Astrocyte (in vitro differentiated cells and primary cell): Measurements from ENCODE around the gene WDR75. TPM values are rescaled to one million over a fixed set of nuclear protein-coding genes. Genes with fewer than 3 reads are reported as not detected.

Experiments used
- DNase-seq: peaks from one replicate; pipeline ENCODE4 v3.0.0-alpha.2; 2010; ENCODE audit warnings: low read depth
- FAIRE-seq: peaks from 2 replicates; lab custom pipeline; 2011; peaks lifted over from hg19 to GRCh38; lab: Jason Lieb, UNC
- H2AFZ ChIP-seq: 2 replicates; pipeline ENCODE4 v1.6.0; 2012; ENCODE audit warnings: low read depth, low read length, inconsistent platforms
- H3K27ac ChIP-seq: 2 replicates; pipeline ENCODE4 v1.5.1; 2011; ENCODE audit warnings: low read depth, low read length, inconsistent platforms
- H3K27me3 ChIP-seq: 2 replicates; pipeline ENCODE4 v1.6.0; 2011; ENCODE audit warnings: low read length, inconsistent platforms; ENCODE audit not compliant: insufficient read depth
- H3K36me3 ChIP-seq: 2 replicates; pipeline ENCODE4 v1.5.1; 2011; ENCODE audit warnings: low read length, inconsistent platforms; ENCODE audit not compliant: insufficient read depth
- H3K4me1 ChIP-seq: 2 replicates; pipeline ENCODE4 v1.5.1; 2011; ENCODE audit warnings: low read length, inconsistent platforms; ENCODE audit not compliant: insufficient read depth
- H3K4me2 ChIP-seq: 2 replicates; pipeline ENCODE4 v1.6.0; 2012; ENCODE audit warnings: low read length, inconsistent platforms
- H3K4me3 ChIP-seq: 2 replicates; pipeline ENCODE4 v1.5.1; 2011; ENCODE audit warnings: low read depth, mild to moderate bottlenecking, low read length, inconsistent platforms; ENCODE audit not compliant: insufficient read depth
- H3K79me2 ChIP-seq: 2 replicates; pipeline ENCODE4 v1.6.0; 2012; ENCODE audit warnings: mild to moderate bottlenecking, low read length, inconsistent platforms; ENCODE audit not compliant: insufficient read depth
- H3K9ac ChIP-seq: 2 replicates; pipeline ENCODE4 v1.6.0; 2012; ENCODE audit warnings: mild to moderate bottlenecking, low read length, inconsistent platforms
- H3K9me3 ChIP-seq: 2 replicates; pipeline ENCODE4 v1.5.1; 2012; ENCODE audit warnings: low read depth, mild to moderate bottlenecking, low read length, inconsistent platforms; ENCODE audit not compliant: insufficient read depth
- H4K20me1 ChIP-seq: 2 replicates; pipeline ENCODE4 v1.6.0; 2012; ENCODE audit warnings: low read length, inconsistent platforms; ENCODE audit not compliant: insufficient read depth
- H3K27ac Mint-ChIP-seq: one replicate; pipeline ENCODE4 v1.8.0; 2021; ENCODE audit warnings: mild to moderate bottlenecking, mixed read lengths; ENCODE audit not compliant: unreplicated experiment
- H3K27me3 Mint-ChIP-seq: one replicate; pipeline ENCODE4 v1.8.0; 2021; ENCODE audit warnings: low read depth, mixed read lengths; ENCODE audit not compliant: unreplicated experiment
- H3K36me3 Mint-ChIP-seq: one replicate; pipeline ENCODE4 v1.8.0; 2021; ENCODE audit warnings: low read depth, mixed read lengths; ENCODE audit not compliant: unreplicated experiment
- H3K4me1 Mint-ChIP-seq: one replicate; pipeline ENCODE4 v1.8.0; 2021; ENCODE audit warnings: low read depth, mixed read lengths; ENCODE audit not compliant: unreplicated experiment
- H3K4me3 Mint-ChIP-seq: one replicate; pipeline ENCODE4 v1.8.0; 2021; ENCODE audit warnings: mild to moderate bottlenecking, moderate library complexity, mixed read lengths; ENCODE audit not compliant: unreplicated experiment
- H3K9me3 Mint-ChIP-seq: one replicate; pipeline ENCODE4 v1.8.0; 2021; ENCODE audit warnings: mild to moderate bottlenecking, mixed read lengths; ENCODE audit not compliant: unreplicated experiment
- EZH2 ChIP-seq: IDR thresholded peaks from 2 replicates; pipeline ENCODE4 v1.6.1; 2012; ENCODE audit warnings: mild to moderate bottlenecking, low read length, inconsistent platforms; ENCODE audit not compliant: insufficient read depth
- total RNA-seq: library from RNA; stranded (reverse); gene quantifications from 2 replicates; pipeline ENCODE4 v1.2.1, GENCODE V29; 2021
- TF ChIP-seq, protein P1 (sequence below): IDR thresholded peaks from 2 replicates; pipeline ENCODE4 v1.5.1; 2011; ENCODE audit warnings: low read depth, mild to moderate bottlenecking, inconsistent platforms, low read length, moderate library complexity; ENCODE audit not compliant: insufficient read depth

WDR75 gene
- total RNA-seq, 1 donor from 2014 or later: 38.9 TPM

GRCh38 chr2:189481071-189481470 is 39.8 kb downstream of the WDR75 start:
- H2AFZ ChIP-seq: no peak overlapping the region
- H3K27me3 ChIP-seq: no peaks in the 10 kb centered on the region
- H3K9ac ChIP-seq: no peak overlapping the region
- no peak overlapping the region for H3K4me2 ChIP-seq
- no peaks in the 10 kb centered on the region for H3K9me3 ChIP-seq
- DNase-seq: no peak
- H3K4me1 ChIP-seq: no peaks in the 10 kb centered on the region
- H3K4me3 Mint-ChIP-seq: no peak overlapping the region
- no peaks in the 10 kb centered on the region for H3K4me1 Mint-ChIP-seq
- no peaks in the 10 kb centered on the region for H3K79me2 ChIP-seq
- no peaks in the 10 kb centered on the region for H3K9me3 Mint-ChIP-seq
- H3K27ac Mint-ChIP-seq: no peak overlapping the region
- no peak overlapping the region for H3K4me3 ChIP-seq
- H3K36me3 Mint-ChIP-seq: no peaks in the 10 kb centered on the region
- no peaks in the 10 kb centered on the region for H3K27me3 Mint-ChIP-seq
- no peak for FAIRE-seq
- no peaks in the 10 kb centered on the region for H4K20me1 ChIP-seq
- H3K27ac ChIP-seq: no peak overlapping the region
- TF ChIP-seq, protein P1, sequence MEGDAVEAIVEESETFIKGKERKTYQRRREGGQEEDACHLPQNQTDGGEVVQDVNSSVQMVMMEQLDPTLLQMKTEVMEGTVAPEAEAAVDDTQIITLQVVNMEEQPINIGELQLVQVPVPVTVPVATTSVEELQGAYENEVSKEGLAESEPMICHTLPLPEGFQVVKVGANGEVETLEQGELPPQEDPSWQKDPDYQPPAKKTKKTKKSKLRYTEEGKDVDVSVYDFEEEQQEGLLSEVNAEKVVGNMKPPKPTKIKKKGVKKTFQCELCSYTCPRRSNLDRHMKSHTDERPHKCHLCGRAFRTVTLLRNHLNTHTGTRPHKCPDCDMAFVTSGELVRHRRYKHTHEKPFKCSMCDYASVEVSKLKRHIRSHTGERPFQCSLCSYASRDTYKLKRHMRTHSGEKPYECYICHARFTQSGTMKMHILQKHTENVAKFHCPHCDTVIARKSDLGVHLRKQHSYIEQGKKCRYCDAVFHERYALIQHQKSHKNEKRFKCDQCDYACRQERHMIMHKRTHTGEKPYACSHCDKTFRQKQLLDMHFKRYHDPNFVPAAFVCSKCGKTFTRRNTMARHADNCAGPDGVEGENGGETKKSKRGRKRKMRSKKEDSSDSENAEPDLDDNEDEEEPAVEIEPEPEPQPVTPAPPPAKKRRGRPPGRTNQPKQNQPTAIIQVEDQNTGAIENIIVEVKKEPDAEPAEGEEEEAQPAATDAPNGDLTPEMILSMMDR: no peak
- peaks cover 4% of the 10 kb centered on the region for H3K36me3 ChIP-seq

- Histone ChIP-seq H3K4me2 (no peak overlapping the region), H3K4me1 (no peaks in the 10 kb centered on the region), H3K27me3 (no peaks in the 10 kb centered on the region), H3K9ac (no peak overlapping the region), H3K9me3 (no peaks in the 10 kb centered on the region), H3K4me3 (no peak overlapping the region), H2AFZ (no peak overlapping the region), H4K20me1 (no peaks in the 10 kb centered on the region), H3K79me2 (no peaks in the 10 kb centered on the region), H3K36me3 (no peaks in the 10 kb centered on the region), H3K27ac (no peak overlapping the region)
- H3K27me3 Mint-ChIP-seq: no peaks in the 10 kb centered on the region
- TF ChIP-seq, protein P1: no peak
- no peak for TF ChIP-seq EZH2
- H3K4me1 Mint-ChIP-seq: no peaks in the 10 kb centered on the region
- FAIRE-seq: no peak
- H3K4me3 Mint-ChIP-seq: no peak overlapping the region
- no peak overlapping the region for H3K27ac Mint-ChIP-seq
- DNase-seq: no peak
- no peaks in the 10 kb centered on the region for H3K9me3 Mint-ChIP-seq
- H3K36me3 Mint-ChIP-seq: no peaks in the 10 kb centered on the region
Measured at GRCh38 chr2:189483571-189483970, 42.3 kb downstream of the WDR75 start.

- Histone ChIP-seq H3K4me2 (no peak overlapping the region), H3K9me3 (no peaks in the 10 kb centered on the region), H3K27me3 (no peaks in the 10 kb centered on the region), H3K4me1 (no peaks in the 10 kb centered on the region), H3K4me3 (no peak overlapping the region), H3K9ac (no peak overlapping the region), H3K79me2 (no peaks in the 10 kb centered on the region), H2AFZ (no peak overlapping the region), H3K36me3 (no peaks in the 10 kb centered on the region), H4K20me1 (no peaks in the 10 kb centered on the region), H3K27ac (no peak overlapping the region)
- no peaks in the 10 kb centered on the region for H3K4me1 Mint-ChIP-seq
- no peak overlapping the region for H3K4me3 Mint-ChIP-seq
- no peaks in the 10 kb centered on the region for H3K27me3 Mint-ChIP-seq
- no peak for FAIRE-seq
- TF ChIP-seq, protein P1: no peak
- no peak for TF ChIP-seq EZH2
- H3K27ac Mint-ChIP-seq: no peak overlapping the region
- no peaks in the 10 kb centered on the region for H3K9me3 Mint-ChIP-seq
- H3K36me3 Mint-ChIP-seq: no peaks in the 10 kb centered on the region
- no peak for DNase-seq
Measured at GRCh38 chr2:189483980-189484740, 42.9 kb downstream of the WDR75 start.
